GM21786 (cell line): ENCODE measurements around the gene PBX3.

Experiments
- ATAC-seq: cut with Tn5 transposase; IDR thresholded peaks from one replicate; pipeline ENCODE4 v1.9.1; 2021; ENCODE audit not compliant: unreplicated experiment

The PBX3 gene

DNA sequence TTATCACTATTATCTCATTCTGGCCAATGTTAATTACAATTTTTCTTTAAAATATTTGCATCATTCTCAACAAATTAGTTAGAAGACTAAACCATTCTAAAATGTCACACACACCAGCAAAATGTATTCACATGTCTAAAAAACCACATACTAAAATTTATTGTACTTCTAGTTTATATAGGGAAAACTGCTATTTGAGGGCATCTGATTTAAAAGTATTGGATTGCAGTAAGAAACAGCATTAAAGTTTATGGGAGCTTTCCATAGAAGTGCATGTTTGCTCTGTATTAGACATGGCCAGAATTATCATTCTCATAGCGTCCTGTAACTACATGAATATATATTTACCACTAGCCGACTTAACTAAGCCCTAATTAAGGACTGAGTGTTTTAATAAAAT lies 150.3 kb downstream of the PBX3 start:
- no peak for ATAC-seq

DNA sequence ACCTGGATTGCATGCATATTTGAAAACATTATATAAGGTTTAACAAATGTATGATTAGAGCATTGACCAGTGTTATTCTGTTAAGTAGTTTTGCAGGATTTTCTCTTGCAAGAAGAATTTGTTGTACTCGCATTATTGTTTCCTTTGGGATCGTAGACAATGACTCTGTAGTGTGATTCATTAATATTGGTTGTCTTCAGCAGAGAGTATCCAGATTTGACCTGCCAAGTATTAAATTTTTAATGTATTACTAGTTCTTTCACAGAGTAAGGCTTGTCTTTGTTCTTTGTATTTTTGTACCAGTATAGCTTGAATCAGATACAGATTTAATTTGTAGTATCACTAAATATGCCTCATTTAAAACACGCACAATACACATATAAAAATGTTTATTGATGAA lies 155.0 kb downstream of the PBX3 start:
- no peak for ATAC-seq

- no peak for ATAC-seq
These were observed 155.8 kb downstream of the PBX3 start for GRCh38 chr9:125902831-125903512.

GRCh38 chr9:125904155-125904851 lies 157.1 kb downstream of the PBX3 start:
- no peak for ATAC-seq

DNA sequence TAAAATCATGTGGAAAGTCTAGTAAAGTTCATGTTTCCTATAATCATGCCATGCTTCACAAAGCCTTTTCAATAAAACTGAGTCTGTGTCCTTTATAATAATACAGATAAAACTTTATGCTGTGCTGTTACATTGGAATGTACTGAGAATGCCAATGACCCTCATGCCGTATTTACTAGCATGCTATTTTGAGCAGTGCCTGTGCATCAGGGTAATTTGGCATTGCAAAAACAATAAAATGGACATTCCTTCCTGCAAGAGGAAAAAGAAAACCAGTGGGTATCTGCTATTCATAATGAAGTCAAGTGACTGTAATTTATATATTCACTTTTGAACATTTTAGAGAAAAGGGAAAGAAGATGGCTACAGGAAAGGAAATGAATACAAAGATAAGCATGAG lies 159.0 kb downstream of the PBX3 start:
- ATAC-seq: no peak

- no peak for ATAC-seq
These were observed 159.7 kb downstream of the PBX3 start for GRCh38 chr9:125906893-125907292.

- ATAC-seq: no peak
These were observed 161.0 kb downstream of the PBX3 start for GRCh38 chr9:125908136-125908535.

DNA sequence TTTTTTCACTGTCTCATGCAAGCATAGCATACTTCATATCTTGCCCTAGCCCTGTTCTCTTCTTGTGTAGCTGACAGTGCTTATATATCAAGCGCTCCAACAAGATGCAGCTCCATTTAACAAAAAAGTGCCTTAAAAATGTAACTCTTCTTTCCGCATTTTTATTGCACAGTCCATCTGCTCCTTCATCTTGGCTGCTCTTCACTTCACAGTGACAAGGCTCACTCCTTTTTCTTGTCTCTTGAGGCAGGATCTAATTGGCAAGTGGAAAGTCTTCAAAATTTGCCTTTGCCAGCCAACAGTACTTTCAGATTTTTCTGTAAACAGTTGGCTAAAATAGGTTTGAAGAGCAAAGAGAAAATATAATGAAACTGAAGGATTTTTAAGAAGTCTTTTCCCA lies 161.8 kb downstream of the PBX3 start:
- no peak for ATAC-seq

DNA sequence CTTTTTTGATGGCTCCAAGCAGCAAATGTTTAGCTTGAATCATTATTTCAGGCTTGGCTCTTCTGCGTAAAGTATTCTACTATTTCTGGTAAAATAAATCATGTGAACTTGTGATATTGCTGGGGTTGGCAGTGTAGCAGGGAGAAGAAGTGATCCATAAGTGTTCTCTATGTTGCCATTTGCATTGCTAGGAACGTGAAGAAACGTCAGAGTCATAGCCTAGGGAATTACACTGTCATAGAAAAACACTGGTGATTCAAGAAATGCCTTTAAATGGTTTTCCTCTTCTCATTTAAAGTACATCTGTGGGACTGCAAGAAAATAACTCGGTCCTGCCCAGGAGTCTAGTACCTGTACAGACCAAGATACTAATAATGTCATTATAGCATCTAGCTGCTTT lies 162.3 kb downstream of the PBX3 start:
- ATAC-seq: no peak

DNA sequence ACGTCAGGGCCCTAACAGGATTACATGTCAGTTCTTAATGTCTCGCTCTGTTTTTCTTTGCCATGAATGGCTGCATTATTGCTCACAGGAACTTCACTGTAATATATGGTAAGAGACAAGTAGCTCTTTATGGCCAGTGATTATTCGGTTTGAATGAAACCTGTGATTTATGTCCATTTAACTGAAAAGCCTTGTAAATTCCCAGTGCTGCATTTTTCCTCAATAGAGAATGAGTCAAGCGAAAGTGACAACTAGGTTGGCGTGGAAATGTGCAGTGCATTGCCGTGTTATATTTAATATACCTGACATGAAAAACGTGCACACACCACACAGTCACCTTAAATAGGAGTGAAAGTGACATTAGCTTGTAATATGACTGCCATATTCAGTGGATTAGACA lies 163.1 kb downstream of the PBX3 start:
- no peak for ATAC-seq

GRCh38 chr9:125911861-125912644 lies 164.9 kb downstream of the PBX3 start:
- no peak for ATAC-seq

DNA sequence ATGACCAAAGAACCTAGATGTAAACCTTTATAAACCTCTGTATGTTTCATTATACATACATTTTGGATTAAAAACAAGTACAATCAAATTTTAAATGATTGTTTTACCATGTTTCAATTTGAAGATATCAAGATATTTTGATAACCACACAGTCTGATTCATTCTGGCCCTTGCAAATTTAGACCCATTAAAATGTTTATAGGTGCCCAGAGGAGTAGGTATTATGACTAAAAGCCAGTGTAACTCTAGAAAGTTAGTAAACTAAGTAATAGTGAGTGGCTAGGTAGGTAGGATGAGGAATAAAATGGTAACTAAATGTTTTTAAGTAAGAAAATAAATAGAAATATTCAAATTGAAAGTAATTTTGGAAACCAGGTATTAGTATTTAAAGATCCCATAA lies 165.5 kb downstream of the PBX3 start:
- ATAC-seq: no peak

DNA sequence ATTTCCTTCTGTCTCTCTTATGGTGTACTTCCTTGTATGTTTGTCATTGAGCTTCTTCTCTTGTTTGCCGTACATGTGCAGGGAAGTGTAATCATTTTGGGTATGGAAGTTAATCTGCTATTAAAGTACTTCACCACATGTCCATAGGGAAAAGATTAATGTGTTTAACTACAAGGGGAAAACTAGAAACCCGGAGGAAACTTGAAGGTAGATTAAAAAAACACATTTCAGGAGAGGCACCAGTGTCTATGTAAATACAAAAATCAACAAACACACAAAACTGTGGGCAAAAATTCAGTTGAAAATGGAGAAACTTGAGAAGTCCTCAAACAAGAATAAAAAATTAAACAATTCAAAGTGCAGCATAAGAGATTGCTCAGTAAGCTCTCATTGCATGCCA lies 166.4 kb downstream of the PBX3 start:
- no peak for ATAC-seq

GRCh38 chr9:125914411-125914810 lies 167.2 kb downstream of the PBX3 start:
- no peak for ATAC-seq

- no peak for ATAC-seq
These were observed 168.4 kb downstream of the PBX3 start for GRCh38 chr9:125915606-125916005.

DNA sequence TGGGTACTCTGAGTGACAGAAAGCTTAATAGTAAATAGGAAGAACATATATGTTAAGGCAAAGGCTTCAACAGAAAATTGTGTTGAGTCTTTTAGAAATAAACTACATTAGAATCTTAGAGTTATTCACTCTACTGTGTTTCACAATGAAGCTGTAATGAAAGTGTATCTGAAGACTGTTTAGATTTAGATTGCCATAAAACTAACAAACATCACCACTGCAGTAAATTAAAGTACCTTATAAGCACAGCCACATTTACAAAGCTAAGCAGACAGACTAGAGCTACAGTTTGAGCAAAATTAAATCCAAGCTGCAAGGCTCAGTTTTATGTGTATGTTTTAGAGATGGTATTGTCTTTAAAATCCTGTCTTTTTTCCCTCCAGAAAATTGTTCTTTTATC lies 172.4 kb downstream of the PBX3 start:
- no peak for ATAC-seq

DNA sequence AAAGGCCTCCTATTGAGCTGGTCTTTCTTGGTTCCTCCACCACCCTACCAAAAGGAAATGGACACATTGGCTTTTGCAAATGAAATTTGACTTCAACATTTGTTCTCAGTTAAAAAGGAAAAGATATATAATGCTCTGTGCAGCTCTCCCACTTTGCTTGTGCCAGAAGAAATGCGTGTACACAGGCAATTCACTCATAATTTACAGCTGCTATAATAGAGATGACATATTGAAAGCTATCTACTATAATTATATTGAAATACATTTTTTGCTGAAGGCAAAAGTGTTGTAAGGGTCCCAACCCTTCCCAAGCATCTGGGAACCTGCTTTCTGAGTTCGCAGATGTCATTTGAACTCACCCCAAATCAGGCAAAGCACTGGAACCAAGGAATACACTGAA lies 173.2 kb downstream of the PBX3 start:
- ATAC-seq: no peak

DNA sequence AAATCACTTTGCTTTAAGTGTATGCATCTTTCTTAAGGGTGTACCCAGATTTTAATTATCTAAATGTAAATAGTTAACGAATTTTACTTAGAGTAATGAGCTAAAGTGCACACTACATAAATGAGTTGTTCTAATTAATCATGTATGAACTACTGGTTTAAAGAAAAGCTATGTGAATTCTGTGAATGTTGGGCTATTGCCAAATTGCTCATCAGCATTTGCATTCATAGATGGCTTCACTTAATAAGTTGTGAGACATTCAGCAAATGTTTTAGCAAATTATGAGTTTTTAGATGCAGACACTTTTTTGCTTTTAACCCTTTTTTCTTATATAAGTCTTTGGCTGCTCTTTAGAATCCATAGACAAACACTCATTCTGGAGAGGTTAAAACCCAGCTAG lies 175.7 kb downstream of the PBX3 start:
- no peak for ATAC-seq

DNA sequence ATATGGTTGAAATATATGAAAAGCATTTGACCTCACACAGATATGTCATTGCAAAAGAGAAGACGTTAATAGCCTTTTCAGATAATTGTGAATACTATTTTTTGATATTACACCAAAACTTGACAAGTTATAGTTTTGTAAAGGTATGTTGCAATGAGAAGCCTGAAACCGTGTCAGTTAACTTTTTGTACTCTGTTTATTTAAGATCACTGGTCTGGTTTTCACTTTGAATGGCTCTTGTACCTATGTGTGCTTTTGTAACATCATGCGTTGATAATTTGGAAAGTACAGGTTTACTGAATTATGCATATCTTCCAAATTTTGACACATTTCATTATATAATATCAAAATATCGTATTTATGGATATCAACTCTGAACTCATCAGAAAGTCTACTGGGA lies 177.2 kb downstream of the PBX3 start:
- ATAC-seq: no peak

DNA sequence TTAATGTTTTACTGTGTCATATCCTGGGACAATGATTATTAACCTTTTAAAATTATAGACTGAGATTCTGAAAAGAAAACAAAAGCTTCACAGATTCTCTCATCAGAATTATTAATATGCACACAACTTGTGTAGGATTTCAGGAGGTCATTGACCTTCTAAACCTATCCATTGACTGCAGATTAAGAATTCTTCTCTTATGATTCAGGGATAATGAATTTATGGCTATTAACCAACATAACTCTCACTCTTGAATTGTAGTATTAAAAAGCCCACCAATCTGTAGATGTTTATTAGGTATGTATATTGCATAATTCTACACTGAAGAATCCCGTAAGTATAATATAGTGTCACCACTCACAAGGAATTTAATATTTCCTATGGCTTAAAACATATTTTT lies 179.8 kb downstream of the PBX3 start:
- ATAC-seq: no peak

- ATAC-seq: no peak
These were observed 182.7 kb downstream of the PBX3 start for GRCh38 chr9:125929846-125930245.

DNA sequence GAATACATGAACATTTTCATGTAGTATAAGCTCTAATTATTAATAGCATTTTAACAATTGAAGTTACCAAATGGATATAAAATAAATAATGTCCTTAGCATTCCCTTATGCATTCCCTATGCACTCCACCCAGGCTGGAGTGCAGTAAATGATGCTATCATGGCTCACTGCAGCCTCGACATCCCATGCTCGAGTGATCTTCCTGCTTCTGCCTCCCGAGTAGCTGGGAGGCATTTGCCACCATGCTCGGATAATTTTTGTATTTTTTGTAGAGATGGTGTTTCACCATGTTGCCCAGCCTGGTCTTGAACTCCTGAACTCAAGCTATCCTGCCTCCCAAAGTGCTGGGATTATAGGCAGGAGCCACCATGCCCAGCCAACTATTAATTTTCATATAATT lies 184.0 kb downstream of the PBX3 start:
- no peak for ATAC-seq
